22Rv1 (cell line): ENCODE measurements around the gene MAP4K5.

Experiments used
- H3K27ac ChIP-seq: fragments of 450-650 bp; 2 replicates; pipeline ENCODE4 v1.5.1; 2017
- ZFX ChIP-seq: fragments of 450-650 bp; IDR thresholded peaks from 2 replicates; pipeline ENCODE4 v1.6.1; 2017; ENCODE audit warnings: antibody characterized with exemption, borderline replicate concordance
- TF ChIP-seq, protein P1 (sequence below): fragments of 450-650 bp; IDR thresholded peaks from 2 replicates; pipeline ENCODE4 v1.5.1; 2017; ENCODE audit warnings: mild to moderate bottlenecking

Gene MAP4K5

DNA sequence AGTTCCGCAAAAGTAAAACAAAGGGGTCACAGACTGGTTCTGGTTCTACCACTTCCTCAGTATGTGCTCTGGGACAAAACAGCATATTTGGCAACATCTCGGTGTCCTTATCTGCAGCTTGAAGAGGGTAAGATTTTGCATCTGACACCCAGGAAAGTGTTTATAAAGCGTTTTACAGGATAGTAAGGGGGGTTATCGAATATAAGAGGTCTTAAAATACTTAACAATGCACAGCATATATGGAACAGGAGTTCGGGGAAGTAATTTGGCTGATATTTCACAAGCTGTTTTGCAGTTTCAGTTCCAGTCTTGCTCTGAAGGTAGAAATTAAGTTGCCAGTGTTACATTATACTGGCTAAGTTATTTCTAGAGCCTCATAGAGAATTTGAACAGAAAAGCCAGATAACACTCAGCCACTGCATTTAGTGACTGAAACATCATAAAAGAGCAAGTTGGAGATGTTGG lies 904 bp upstream of the MAP4K5 start:
- peak overlapping the region; percentile 71 for H3K27ac ChIP-seq
- TF ChIP-seq, protein P1, sequence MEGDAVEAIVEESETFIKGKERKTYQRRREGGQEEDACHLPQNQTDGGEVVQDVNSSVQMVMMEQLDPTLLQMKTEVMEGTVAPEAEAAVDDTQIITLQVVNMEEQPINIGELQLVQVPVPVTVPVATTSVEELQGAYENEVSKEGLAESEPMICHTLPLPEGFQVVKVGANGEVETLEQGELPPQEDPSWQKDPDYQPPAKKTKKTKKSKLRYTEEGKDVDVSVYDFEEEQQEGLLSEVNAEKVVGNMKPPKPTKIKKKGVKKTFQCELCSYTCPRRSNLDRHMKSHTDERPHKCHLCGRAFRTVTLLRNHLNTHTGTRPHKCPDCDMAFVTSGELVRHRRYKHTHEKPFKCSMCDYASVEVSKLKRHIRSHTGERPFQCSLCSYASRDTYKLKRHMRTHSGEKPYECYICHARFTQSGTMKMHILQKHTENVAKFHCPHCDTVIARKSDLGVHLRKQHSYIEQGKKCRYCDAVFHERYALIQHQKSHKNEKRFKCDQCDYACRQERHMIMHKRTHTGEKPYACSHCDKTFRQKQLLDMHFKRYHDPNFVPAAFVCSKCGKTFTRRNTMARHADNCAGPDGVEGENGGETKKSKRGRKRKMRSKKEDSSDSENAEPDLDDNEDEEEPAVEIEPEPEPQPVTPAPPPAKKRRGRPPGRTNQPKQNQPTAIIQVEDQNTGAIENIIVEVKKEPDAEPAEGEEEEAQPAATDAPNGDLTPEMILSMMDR = no peak
- no peak for TF ChIP-seq ZFX

DNA sequence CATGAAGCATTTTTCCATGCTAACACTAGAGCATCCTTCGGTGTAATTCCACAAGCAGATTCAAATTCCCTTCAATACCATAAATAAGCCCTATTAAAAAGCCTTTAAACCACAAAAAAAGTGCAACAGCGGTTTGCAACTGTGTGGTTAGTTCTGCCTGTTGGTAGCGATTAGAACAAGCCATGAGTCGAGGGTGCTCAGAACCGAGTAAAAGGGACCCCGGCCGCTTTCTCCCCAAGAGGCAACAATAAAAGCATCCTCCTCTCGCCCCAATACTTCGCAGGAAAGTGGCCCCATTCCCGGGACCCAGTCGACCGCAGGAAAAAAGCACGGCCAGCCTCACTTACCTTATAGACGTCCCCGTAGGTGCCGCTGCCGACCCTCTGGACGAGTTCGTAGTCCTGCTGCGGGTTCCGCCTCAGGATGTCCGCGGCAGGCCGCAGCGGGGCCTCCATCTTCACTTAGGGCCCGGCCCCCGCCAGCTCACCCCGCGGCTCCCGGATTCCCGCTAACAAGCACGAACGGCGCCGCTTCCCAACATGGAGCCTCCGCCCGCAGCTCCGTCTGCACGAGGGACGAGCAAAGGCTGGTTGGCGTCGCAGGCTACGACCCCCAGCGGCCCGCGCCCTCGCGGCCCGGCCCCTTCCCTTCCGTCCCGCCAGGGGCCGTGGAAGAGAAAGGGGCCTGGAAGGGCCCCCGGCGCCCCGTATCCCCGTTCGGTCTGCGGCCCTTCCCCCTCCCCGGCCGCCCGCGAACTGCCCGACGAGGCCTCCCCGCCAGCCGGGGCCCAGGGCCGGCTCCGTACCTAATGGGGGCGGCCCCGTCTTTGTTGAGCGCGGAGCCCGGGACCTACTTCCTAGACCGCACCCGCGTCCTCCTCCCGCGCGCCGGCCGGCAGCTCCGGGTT lies 521 bp downstream of the MAP4K5 start:
- H3K27ac ChIP-seq = peak overlapping the region; percentile 71
- TF ChIP-seq ZFX = no peak
- TF ChIP-seq, protein P1 = no peak

DNA sequence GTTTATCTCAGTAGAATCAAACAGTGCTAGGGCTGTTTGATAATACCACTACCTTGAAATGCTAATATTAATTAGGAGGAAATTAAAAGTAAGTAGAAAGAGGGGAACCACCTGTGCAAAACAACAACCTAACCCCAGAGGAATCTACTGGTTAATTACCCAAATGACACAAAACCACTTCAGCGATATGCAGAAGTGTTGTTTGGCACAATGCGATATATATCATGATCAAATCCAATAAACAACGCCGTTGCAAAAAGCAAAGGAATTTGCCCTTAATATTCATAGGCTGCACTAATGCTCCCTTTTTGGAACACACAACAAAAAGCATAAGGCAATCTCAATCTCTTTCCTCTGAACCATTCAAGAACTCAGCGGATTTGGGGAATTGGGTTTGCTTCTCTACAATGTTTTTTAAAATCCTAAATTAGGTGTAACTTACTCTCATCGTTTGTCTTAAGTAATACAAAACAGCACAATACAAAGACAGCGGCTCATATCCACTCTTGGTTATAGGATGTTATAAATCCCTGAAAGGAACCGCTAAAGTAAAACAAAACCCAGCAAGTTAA lies 1.5 kb downstream of the MAP4K5 start:
- TF ChIP-seq, protein P1 = no peak
- no peak for TF ChIP-seq ZFX
- H3K27ac ChIP-seq = no peak overlapping the region

DNA sequence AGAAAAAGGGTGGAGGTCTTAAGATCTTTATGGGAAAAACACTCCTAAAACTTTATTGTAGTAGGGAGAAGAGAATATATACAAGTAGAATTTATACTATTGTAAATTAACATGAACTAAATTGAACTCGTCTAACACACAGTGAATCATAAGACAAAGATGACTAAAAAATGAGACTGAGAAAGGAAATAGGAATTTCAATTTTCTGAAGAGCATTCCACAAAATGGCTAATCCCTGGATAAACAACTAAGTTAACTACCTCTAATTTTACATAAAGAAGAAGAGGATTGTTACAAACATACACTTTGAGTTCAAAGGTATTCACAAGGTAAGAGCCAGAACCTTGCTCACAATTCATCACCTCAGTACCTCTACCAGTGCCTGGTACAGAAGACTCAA lies 2.0 kb downstream of the MAP4K5 start:
- no peak for TF ChIP-seq ZFX
- TF ChIP-seq, protein P1 = no peak
- H3K27ac ChIP-seq = no peak overlapping the region

DNA sequence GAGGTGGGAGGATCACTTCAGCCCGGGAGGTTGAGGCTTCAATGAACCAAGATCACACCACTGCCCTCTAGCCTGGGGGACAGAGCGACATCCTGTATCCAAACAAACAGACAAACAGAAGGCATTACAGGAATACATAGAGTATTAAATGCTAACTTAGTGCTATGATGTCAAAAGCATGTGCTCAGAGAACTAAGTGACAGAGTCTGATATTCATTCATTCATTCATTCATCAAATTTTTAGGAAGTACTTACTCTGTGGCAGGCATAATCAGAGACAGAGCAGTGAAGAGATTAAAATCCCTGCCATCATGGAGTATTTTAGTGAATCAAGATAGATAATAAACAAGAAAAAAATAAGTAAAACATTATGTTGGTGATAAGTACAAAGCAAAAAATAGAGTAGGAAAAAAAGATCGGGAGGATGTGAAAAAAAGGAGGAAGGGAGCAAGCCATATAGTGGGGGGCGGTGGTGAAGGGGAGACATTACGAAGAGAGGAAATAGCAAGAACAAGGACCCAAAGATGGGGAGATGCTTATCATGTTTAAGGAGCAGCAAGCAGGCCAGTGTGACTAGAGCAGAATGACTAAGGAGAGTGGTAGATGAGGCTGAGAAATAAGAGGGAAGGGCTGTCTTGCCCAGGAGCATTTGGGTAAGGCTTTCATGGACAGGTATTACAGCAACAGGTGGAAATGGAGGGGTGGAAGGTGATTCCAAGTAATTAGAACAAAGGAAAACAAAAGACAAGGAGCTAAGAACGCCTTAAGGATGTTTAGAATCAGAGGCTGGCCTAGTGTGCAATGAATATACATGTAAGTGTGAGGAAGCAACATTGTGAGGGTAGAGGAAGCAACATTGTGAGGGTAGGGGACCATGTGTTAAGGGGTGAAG lies 2.8 kb downstream of the MAP4K5 start:
- TF ChIP-seq, protein P1 = no peak
- TF ChIP-seq ZFX = no peak
- no peak overlapping the region for H3K27ac ChIP-seq

DNA sequence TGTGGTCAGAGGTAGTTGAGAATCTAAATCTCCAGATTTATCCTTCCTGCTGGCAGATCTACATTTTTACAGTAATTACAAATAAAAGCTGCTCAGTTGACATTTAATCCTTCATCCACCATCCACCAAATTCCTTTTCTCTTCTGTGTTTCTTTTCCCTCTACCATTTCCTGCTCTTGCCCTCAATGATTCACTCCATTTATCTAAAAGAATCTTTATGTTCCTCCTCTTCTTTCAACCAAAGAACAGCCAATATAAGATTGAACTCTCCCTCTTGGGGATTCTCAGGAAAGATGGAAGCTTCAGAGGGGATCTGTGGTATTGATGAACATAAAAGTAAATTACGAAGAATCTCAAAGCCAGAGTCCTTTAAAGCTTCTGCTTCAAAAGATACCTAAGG lies 4.4 kb downstream of the MAP4K5 start:
- no peak overlapping the region for H3K27ac ChIP-seq
- TF ChIP-seq, protein P1 = no peak
- TF ChIP-seq ZFX = no peak
